Astrocyte (in vitro differentiated cells and primary cell): ENCODE results near the gene RANBP3.

ENCODE experiments used
- CTCF ChIP-seq: IDR thresholded peaks from 2 replicates; pipeline ENCODE4 v1.5.1; 2011; ENCODE audit warnings: low read depth, mild to moderate bottlenecking, inconsistent platforms, low read length, moderate library complexity; ENCODE audit not compliant: insufficient read depth
- EZH2 ChIP-seq: IDR thresholded peaks from 2 replicates; pipeline ENCODE4 v1.6.1; 2012; ENCODE audit warnings: mild to moderate bottlenecking, low read length, inconsistent platforms; ENCODE audit not compliant: insufficient read depth

- TF ChIP-seq CTCF: no peak
- no peak for TF ChIP-seq EZH2
Observed at GRCh38 chr19:5926641-5927440, 51.1 kb downstream of the RANBP3 start.
